GM15510 (cell line): ENCODE results near the gene CAGE1.

ENCODE experiments used
- POLR2A ChIP-seq: IDR thresholded peaks from 3 replicates; pipeline ENCODE4 v1.6.1; 2011; ENCODE audit warnings: borderline replicate concordance; ENCODE audit not compliant: insufficient read length; ENCODE audit errors: extremely low read depth

Gene CAGE1

GRCh38 chr6:7295916-7296315 is 93.6 kb downstream of the CAGE1 start:
- TF ChIP-seq POLR2A, result no peak

- no peak for TF ChIP-seq POLR2A
These were observed 96.8 kb downstream of the CAGE1 start for GRCh38 chr6:7292596-7293255.

- no peak for TF ChIP-seq POLR2A
These were observed 99.5 kb downstream of the CAGE1 start for GRCh38 chr6:7290079-7290478.

GRCh38 chr6:7285416-7285815 is 104.1 kb downstream of the CAGE1 start:
- TF ChIP-seq POLR2A, result no peak

GRCh38 chr6:7283676-7284075 is 105.9 kb downstream of the CAGE1 start:
- TF ChIP-seq POLR2A, result no peak

- no peak for TF ChIP-seq POLR2A
These were observed 107.2 kb downstream of the CAGE1 start for GRCh38 chr6:7282097-7282906.
